ENCODE results near the gene FABP1.

- TF ChIP-seq CTCF (IDR thresholded peaks at IDR 0.05) (no peak), POLR2A (IDR thresholded peaks at IDR 0.05) (no peak)
These were observed 53.7 kb downstream of the FABP1 start for GRCh38 chr2:88074150-88074549.

All from uterus (tissue), 2 donors.